GM23338 (cell line): ENCODE measurements around the gene KLHL17. TPM values are rescaled to one million over a fixed set of nuclear protein-coding genes. Genes with fewer than 3 reads are reported as not detected.

Experiments used
- CREB1 ChIP-seq: fragments of 250-450 bp; sonication (Bioruptor Pico); IDR thresholded peaks from 2 replicates; pipeline ENCODE4 v1.5.0; 2020; ENCODE audit warnings: low read depth, mild to moderate bottlenecking, moderate library complexity
- NANOG ChIP-seq: IDR thresholded peaks from 2 replicates; pipeline ENCODE4 v1.6.1; 2016; ENCODE audit warnings: antibody characterized with exemption, borderline replicate concordance
- REST ChIP-seq: IDR thresholded peaks from one replicate; pipeline ENCODE4 v1.6.1; 2018; ENCODE audit warnings: antibody characterized with exemption; ENCODE audit not compliant: unreplicated experiment
- ZNF331 ChIP-seq: fragments of 250-450 bp; sonication (Bioruptor Pico); IDR thresholded peaks from 2 replicates; pipeline ENCODE4 v1.5.0; 2020; ENCODE audit warnings: low read depth, mild to moderate bottlenecking, moderate library complexity
- ZNF462 ChIP-seq: fragments of 250-450 bp; sonication (Bioruptor Pico); IDR thresholded peaks from 2 replicates; pipeline ENCODE4 v1.5.0; 2020; ENCODE audit warnings: mild to moderate bottlenecking, moderate library complexity
- polyA plus RNA-seq: library from polyadenylated mRNA; unstranded; fragments of >200 nt; fragmentation: Nextera tagmentation; extraction: Ambion mirVana; gene quantifications from 2 replicates; pipeline ENCODE4 v1.2.1, GENCODE V29; 2016
- total RNA-seq: library from RNA; depleted of rRNA; stranded (reverse); fragments of >200 nt; shearing (Covaris generic); gene quantifications from 2 replicates; pipeline ENCODE4 v1.2.3, GENCODE V29; 2014

KLHL17 gene
- total and polyA plus RNA-seq, 2 experiments from 2014 or later = 16.5 to 37.1 TPM

GRCh38 chr1:923991-924655, 36.3 kb upstream of the KLHL17 start (continued):
- TF ChIP-seq ZNF462 (CRISPR knock-in tag) (no peak), REST (no peak), NANOG (no peak), CREB1 (CRISPR knock-in tag) (no peak), ZNF331 (no peak)
